ENCODE results near the gene FREY1.

The FREY1 gene

DNA sequence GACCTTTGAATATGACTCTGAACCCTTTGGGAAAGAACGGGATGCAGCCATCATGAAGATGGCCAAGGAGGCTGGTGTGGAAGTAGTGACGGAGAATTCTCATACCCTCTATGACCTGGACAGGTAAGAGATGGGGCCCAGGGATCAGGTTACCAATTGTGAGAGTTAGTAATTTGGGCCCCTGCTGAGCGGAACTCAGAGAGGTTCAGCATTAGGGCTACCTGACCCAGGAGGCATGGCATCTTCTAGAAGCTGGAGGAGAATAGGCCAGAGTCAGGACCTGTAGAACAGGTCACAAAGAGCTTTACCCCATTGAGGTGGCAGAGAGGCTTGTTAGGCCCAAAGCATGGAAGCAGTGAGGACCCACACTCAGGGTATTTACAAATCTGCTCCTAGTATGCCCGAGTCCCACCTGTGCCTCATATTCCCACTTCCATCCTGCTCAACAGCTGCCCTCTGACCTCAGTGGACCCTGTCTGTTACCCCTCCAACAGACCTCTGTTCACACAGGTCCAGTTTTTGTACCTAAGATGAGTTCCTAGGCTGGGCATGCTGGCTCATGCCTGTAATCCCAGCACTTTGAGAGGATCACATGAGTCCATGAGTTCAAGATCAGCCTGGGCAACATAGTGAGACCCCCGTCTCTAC is 48.2 kb downstream of the FREY1 start:
- Histone ChIP-seq H3K36me3 (ENCODE audit: control insufficient read depth in 4 of 4, insufficient read depth in 4 of 4, low read length in 3 of 4) (peaks cover 15 to 84% (median 65%) of the 10 kb centered on the region in 4 experiments), H3K27ac (ENCODE audit: insufficient read depth in 1 of 2, low read depth in 1 of 2, low read length in 2 of 2, poor library complexity in 1 of 2, severe bottlenecking in 2 of 2) (no peak overlapping the region), H3K4me1 (ENCODE audit: control extremely low read depth in 1 of 4, control insufficient read depth in 4 of 4, insufficient read depth in 4 of 4, low read length in 3 of 4) (no peaks in the 10 kb centered on the region), H3K4me3 (ENCODE audit: control insufficient read depth in 1 of 7, extremely low read depth in 1 of 7, insufficient read depth in 4 of 7, low read depth in 2 of 7, low read length in 6 of 7) (no peak overlapping the region), H3K27me3 (replicated peaks in 2 of 5; ENCODE audit: control insufficient read depth in 4 of 5, insufficient read depth in 5 of 5, low read length in 4 of 5) (no peaks in the 10 kb centered on the region), H3K9me3 (ENCODE audit: control extremely low read depth in 1 of 5, control insufficient read depth in 4 of 5, insufficient read depth in 2 of 5, low read depth in 1 of 5, low read length in 4 of 5) (no peaks in the 10 kb centered on the region)
- ChIA-PET CTCF (interaction anchor here (0.8 to 1.9 kb wide), 3 partner anchors 13 to 18 kb away, joined by 3 to 6 read pairs (median 4); no protein-coding TSS in a partner anchor), POLR2A (no interaction called here)
- DNase-seq: no peak
- 98% methylated on average over 3 of the region's 5 CpGs for WGBS (ENCODE audit: insufficient coverage)

DNA sequence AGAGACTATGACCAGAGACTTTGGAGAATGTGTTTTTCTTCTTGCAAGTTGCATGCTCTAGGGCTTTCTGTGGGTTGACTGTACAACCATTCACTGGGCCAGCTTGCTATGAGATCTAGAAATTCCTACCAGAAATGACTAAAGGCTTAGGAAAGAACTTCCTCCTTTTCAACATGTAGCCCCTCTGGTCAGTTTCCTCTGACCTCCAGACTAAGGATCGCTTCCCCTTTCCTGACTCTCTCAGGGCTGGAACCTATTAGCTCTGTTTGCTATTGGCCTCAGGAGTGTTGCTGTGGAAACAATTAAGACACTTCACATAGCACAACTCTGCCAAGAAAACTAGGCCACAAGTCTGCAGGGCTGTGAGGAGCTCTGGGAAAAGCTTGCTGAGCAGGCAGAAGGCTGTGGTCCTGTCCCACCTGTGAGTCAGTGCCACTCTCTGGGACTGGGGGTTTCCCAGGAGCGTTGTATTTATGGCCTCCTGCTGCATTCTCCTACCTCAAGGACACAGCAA is 49.1 kb downstream of the FREY1 start:
- Histone ChIP-seq H3K9me3 (ENCODE audit: control extremely low read depth in 1 of 5, control insufficient read depth in 4 of 5, insufficient read depth in 2 of 5, low read depth in 1 of 5, low read length in 4 of 5) (no peaks in the 10 kb centered on the region), H3K27ac (ENCODE audit: insufficient read depth in 1 of 2, low read depth in 1 of 2, low read length in 2 of 2, poor library complexity in 1 of 2, severe bottlenecking in 2 of 2) (no peak overlapping the region)
- DNase-seq: no peak

More for the DNA sequence above, 49.1 kb downstream of the FREY1 start:
- H3K27me3 ChIP-seq (replicated peaks in 2 of 5; ENCODE audit: control insufficient read depth in 4 of 5, insufficient read depth in 5 of 5, low read length in 4 of 5): no peaks in the 10 kb centered on the region
- WGBS (ENCODE audit: insufficient coverage): 100% methylated on average over 2 of the region's 2 CpGs
- POLR2A ChIA-PET: interaction anchor here (0.6 kb wide), 1 partner anchor 1865 kb away, joined by 5 read pairs; no protein-coding TSS in a partner anchor
- H3K4me3 ChIP-seq (ENCODE audit: control insufficient read depth in 1 of 7, extremely low read depth in 1 of 7, insufficient read depth in 4 of 7, low read depth in 2 of 7, low read length in 6 of 7): no peak overlapping the region
- H3K4me1 ChIP-seq (ENCODE audit: control extremely low read depth in 1 of 4, control insufficient read depth in 4 of 4, insufficient read depth in 4 of 4, low read length in 3 of 4): no peaks in the 10 kb centered on the region
- CTCF ChIA-PET: interaction anchor here (1.1 to 1.9 kb wide), 3 partner anchors 12 to 15 kb away, joined by 3 to 6 read pairs (median 3); no protein-coding TSS in a partner anchor
- peaks cover 8 to 76% (median 59%) of the 10 kb centered on the region in 4 experiments for H3K36me3 ChIP-seq (ENCODE audit: control insufficient read depth in 4 of 4, insufficient read depth in 4 of 4, low read length in 3 of 4)

All from common myeloid progenitor, CD34-positive (primary cell).